Tibial artery (tissue), 4 donors: Measurements from ENCODE around the gene SAPCD1.
A peak's percentile ranks its signal among the peaks of the same experiment; 100 is the strongest.
"Not testable (repeated sequence)": the region's sequence is repeated elsewhere in the genome, so short reads cannot be mapped to it uniquely, and the experiment has no call there.

Experiments
- DNase-seq, 2 donors: peaks; one replicate each; pipeline ENCODE4 v3.0.0-alpha.2; 2019
- H3K27ac ChIP-seq, 2 donors: fragments of 200-600 bp; sonication (generic) in 1 of 2; 1 replicate in 1 of 2; 2 replicates in 1 of 2; pipeline ENCODE4 v1.5.1; 2018 to 2019; ENCODE audit warnings: mild to moderate bottlenecking in 1 of 2
- H3K27me3 ChIP-seq, 2 donors: fragments of 200-600 bp; sonication (generic) in 1 of 2; one replicate each; pipeline versions ENCODE4 v1.5.1 to v1.6.0; 2016 to 2019
- H3K36me3 ChIP-seq, 3 donors: fragments of 200-600 bp; sonication (generic) in 2 of 3; one replicate each; pipeline ENCODE4 v1.5.1; 2016 to 2019; ENCODE audit warnings: mild to moderate bottlenecking in 2 of 3
- H3K4me1 ChIP-seq, 4 donors: fragments of 200-600 bp; sonication (generic) in 2 of 4; 1 replicate in 3 of 4; 2 replicates in 1 of 4; pipeline ENCODE4 v1.5.1; 2016 to 2019
- H3K4me3 ChIP-seq, 2 donors: fragments of 200-600 bp; sonication (generic) in 1 of 2; 1 replicate in 1 of 2; 2 replicates in 1 of 2; pipeline ENCODE4 v1.5.1; 2018 to 2019; ENCODE audit warnings: mild to moderate bottlenecking in 2 of 2
- H3K9me3 ChIP-seq, 3 donors: fragments of 200-600 bp; sonication (generic) in 1 of 3; one replicate each; pipeline ENCODE4 v1.5.1; 2016 to 2019
- intact Hi-C: fragments of 100-400 bp; cut with DNase I; formaldehyde crosslinking; loops from one replicate; pipeline ENCODE4 v1.15.0; 2023; ENCODE audit warnings: low total_unique reads
- TF ChIP-seq, protein P1 (sequence below), 2 experiments: fragments of 200-600 bp in 1 of 2; fragments of 450-650 bp in 1 of 2; IDR thresholded peaks; one replicate each; pipeline ENCODE4 v1.5.1; 2017 to 2019; ENCODE audit warnings: antibody characterized with exemption in 2 of 2, mild to moderate bottlenecking in 1 of 2, moderate library complexity in 1 of 2

The SAPCD1 gene

DNA sequence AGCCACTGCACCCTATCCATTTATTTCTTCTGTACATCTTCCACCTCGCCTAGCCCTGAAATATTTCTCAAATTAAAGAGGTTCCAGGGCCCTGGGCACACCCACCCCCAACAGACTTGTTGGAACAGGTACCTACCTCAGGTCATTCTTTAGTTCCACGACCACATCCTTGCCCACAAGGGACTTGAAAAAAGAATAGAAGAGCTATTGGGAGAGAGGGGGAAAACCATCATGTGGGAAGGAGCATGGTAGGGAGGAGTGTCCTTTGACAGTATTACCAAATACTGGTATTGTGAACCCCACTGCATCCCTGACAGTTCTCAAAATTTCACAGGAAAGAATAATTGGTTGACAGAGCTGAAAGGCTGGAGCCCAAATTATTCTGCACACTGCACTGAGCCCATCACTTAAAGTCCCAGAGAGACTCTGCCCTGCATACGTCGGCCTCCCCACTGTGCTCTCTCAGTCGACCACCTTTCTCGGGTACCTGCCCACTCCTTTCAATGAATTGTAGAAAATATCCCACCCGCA is 43.5 kb downstream of the SAPCD1 start:
- H3K27ac ChIP-seq, result peak overlapping the region; percentile 87 to 88
- DNase-seq, result no peak
- intact Hi-C loops, result no loop called here
- peak overlapping the region; percentile 54 to 59 for H3K4me3 ChIP-seq
- no peaks in the 10 kb centered on the region for H3K27me3 ChIP-seq
- H3K4me1 ChIP-seq, result peaks cover 0 to 17% (median 11%) of the 10 kb centered on the region in 4 donors
- no peaks in the 10 kb centered on the region for H3K9me3 ChIP-seq
- H3K36me3 ChIP-seq, result peaks cover 0 to 24% (median 0%) of the 10 kb centered on the region in 3 donors
- TF ChIP-seq, protein P1, sequence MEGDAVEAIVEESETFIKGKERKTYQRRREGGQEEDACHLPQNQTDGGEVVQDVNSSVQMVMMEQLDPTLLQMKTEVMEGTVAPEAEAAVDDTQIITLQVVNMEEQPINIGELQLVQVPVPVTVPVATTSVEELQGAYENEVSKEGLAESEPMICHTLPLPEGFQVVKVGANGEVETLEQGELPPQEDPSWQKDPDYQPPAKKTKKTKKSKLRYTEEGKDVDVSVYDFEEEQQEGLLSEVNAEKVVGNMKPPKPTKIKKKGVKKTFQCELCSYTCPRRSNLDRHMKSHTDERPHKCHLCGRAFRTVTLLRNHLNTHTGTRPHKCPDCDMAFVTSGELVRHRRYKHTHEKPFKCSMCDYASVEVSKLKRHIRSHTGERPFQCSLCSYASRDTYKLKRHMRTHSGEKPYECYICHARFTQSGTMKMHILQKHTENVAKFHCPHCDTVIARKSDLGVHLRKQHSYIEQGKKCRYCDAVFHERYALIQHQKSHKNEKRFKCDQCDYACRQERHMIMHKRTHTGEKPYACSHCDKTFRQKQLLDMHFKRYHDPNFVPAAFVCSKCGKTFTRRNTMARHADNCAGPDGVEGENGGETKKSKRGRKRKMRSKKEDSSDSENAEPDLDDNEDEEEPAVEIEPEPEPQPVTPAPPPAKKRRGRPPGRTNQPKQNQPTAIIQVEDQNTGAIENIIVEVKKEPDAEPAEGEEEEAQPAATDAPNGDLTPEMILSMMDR (IDR thresholded peaks at IDR 0.05), result no peak

DNA sequence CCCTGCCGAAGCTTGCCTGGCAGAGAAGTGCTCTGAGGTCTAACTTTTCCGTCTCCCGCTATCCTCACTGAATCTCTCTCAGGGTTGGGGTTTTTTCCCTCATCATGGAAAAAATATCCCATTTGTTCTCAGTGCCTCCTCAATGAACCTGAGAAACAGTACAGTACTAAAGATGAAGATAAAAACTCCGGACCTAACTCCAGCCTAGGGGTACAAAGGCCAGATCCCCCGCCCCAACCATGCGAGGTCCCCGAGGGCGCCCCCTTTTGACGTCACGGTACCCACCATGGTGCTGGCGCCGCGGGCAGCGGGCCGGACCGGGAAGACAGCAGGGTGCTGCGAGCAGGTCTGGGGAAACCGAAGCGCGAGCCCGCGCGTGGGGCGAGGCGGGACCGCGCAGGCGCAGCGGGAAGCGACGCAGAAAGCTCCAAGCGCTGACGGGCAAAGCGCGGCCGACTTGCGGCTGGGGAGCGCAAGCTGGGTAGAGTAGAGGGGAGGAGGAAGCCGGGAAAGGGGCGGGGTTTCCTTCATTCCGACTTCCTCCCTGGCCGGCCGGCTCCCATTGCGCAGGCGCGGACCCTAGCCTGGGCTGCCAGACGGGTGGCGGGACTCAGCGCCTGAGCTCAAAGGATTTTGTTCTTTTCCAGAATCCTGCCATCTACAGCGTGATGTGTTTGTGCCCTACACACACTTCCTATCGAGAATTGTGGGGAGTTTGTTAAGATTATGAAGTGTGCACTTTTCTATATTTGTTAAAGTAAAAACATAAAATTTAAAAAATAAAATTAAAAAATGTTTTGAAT is 44.2 kb downstream of the SAPCD1 start, which contains the start of gene LSM2:
TSS of gene LSM2 (minus strand) at position 497 of the 803 bp plus-strand sequence. CDS start at position 288, 209 bp downstream.
- TF ChIP-seq, protein P1 (IDR thresholded peaks at IDR 0.05), result peak; percentile 17 to 21
- H3K9me3 ChIP-seq, result no peaks in the 10 kb centered on the region
- H3K36me3 ChIP-seq, result peaks cover 0 to 17% (median 0%) of the 10 kb centered on the region in 3 donors
- peaks cover 0 to 17% (median 11%) of the 10 kb centered on the region in 4 donors for H3K4me1 ChIP-seq
- H3K27me3 ChIP-seq, result no peaks in the 10 kb centered on the region
- peak within 1 kb of the TSS; percentile 54 to 59 for H3K4me3 ChIP-seq
- DNase-seq, result peak; percentile 97 to 99
- intact Hi-C loops, result no loop called here
- peak within 1 kb of the TSS; percentile 87 to 88 for H3K27ac ChIP-seq

DNA sequence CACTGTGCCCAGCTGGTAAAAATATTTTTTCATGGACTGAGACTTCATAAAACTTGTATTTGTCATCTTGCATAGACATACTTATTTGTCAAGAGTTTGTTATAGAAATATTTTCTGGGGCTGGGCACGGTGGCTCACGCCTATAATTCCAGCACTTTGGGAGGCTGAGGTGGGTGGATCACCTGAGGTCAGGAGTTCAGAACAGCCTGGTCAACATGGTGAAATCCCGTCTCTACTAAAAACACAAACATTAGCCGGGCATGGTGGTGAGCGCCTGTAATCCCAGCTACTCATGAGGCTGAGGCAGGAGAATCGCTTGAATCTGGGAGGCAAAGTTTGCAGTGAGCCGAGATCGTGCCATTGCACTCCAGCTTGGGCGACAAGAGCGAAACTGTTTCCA is 46.1 kb downstream of the SAPCD1 start:
- H3K36me3 ChIP-seq, result not testable (repeated sequence)

DNA sequence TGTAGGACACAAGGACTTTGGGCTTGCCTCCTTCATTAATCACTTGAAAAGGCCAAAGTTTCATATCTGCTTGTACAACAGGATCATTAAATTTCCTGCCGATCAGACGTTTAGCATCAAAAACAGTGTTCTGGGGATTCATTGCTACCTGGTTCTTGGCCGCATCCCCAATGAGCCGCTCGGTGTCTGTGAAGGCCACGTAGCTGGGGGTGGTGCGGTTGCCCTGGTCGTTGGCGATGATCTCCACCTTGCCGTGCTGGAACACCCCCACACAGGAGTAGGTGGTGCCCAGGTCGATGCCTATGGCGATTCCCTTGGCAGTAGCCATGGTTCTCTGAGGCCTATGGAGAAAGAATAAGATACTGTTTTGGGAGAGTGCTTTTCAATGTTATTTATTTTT is 49.2 kb downstream of the SAPCD1 start:
- DNase-seq, result peak in 1 of 2 donors; percentile 55
- intact Hi-C loops, result loop anchor here (5.0 kb wide), 1 partner anchor 1036 kb away; no protein-coding TSS in a partner anchor
- Histone ChIP-seq H3K9me3 (no peaks in the 10 kb centered on the region), H3K27ac (no peak overlapping the region), H3K36me3 (no peaks in the 10 kb centered on the region), H3K4me1 (peaks cover 0 to 20% (median 8%) of the 10 kb centered on the region in 4 donors), H3K27me3 (no peaks in the 10 kb centered on the region), H3K4me3 (no peak overlapping the region)
- TF ChIP-seq, protein P1 (IDR thresholded peaks at IDR 0.05), result no peak

More for the DNA sequence above, 46.1 kb downstream of the SAPCD1 start:
- H3K27ac ChIP-seq, DNase-seq, H3K4me3 ChIP-seq, intact Hi-C loops, H3K27me3 ChIP-seq, H3K9me3 ChIP-seq: not testable (repeated sequence)
- H3K4me1 ChIP-seq, result peaks cover 0 to 22% (median 13%) of the 10 kb centered on the region in 4 donors

DNA sequence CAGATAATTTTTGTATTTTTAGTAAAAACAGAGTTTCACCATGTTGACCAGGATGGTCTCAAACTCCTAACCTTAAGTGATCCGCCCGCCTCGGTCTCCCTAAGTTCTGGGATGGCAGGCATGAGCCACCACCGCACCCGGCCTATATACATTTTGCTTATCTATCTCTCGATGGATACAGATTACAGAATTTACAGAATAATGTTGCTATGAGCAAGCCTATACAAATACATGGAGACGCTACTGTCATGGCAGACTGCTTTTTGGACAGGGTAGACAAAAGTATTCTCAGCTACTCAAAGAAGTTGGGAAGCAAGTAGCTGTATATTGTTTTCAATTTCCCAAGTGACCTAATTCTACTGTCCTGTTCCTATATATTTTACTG is 51.0 kb downstream of the SAPCD1 start:
- peak overlapping the region; percentile 89 to 97 for H3K27ac ChIP-seq
- H3K4me3 ChIP-seq, result no peak overlapping the region
- H3K27me3 ChIP-seq, result no peaks in the 10 kb centered on the region
- H3K4me1 ChIP-seq, result peaks cover 0 to 21% (median 10%) of the 10 kb centered on the region in 4 donors
- no peaks in the 10 kb centered on the region for H3K9me3 ChIP-seq
- intact Hi-C loops, result loop anchor here (5.0 kb wide), 1 partner anchor 1034 kb away; no protein-coding TSS in a partner anchor
- no peaks in the 10 kb centered on the region for H3K36me3 ChIP-seq
- no peak for DNase-seq
- TF ChIP-seq, protein P1 (IDR thresholded peaks at IDR 0.05), result no peak
